Stimulated activated CD4-positive, alpha-beta T cell treated with anti-CD3 and anti-CD28 coated beads, Interleukin-2, amount 100 ng/mL, for 48 hours (primary cell): ENCODE data around the gene GPR132.
"Not testable (repeated sequence)": the region's sequence is repeated elsewhere in the genome, so short reads cannot be mapped to it uniquely, and the experiment has no call there.

ENCODE experiments used
- DNase-seq, 2 donors: peaks; one replicate each; pipeline ENCODE4 v3.0.0-alpha.2; 2020

GPR132 gene

GRCh38 chr14:105073720-105074600 is 8.7 kb upstream of the GPR132 start:
- DNase-seq = no peak

- DNase-seq = no peak
These were observed 7.9 kb upstream of the GPR132 start for GRCh38 chr14:105072892-105073719.

GRCh38 chr14:105072381-105072861 is 7.2 kb upstream of the GPR132 start:
- DNase-seq = no peak

GRCh38 chr14:105071942-105072341 is 6.7 kb upstream of the GPR132 start:
- DNase-seq = no peak

GRCh38 chr14:105071326-105071725 is 6.1 kb upstream of the GPR132 start:
- DNase-seq = no peak

- no peak for DNase-seq
These were observed 5.5 kb upstream of the GPR132 start for GRCh38 chr14:105070760-105071137.

GRCh38 chr14:105069871-105070759 is 4.9 kb upstream of the GPR132 start:
- no peak for DNase-seq

GRCh38 chr14:105069522-105069870 is 4.3 kb upstream of the GPR132 start:
- DNase-seq = no peak

- DNase-seq = no peak
These were observed 3.6 kb upstream of the GPR132 start for GRCh38 chr14:105068818-105069217.

GRCh38 chr14:105067969-105068301 is 2.7 kb upstream of the GPR132 start:
- DNase-seq = no peak

- DNase-seq = peak in 1 of 2 donors; percentile 60
These were observed 2.1 kb upstream of the GPR132 start for GRCh38 chr14:105067140-105067968.

- DNase-seq = no peak
These were observed 1.2 kb upstream of the GPR132 start for GRCh38 chr14:105066240-105067071.

- no peak for DNase-seq
These were observed 498 bp downstream of the GPR132 start for GRCh38 chr14:105064721-105065143.

GRCh38 chr14:105064001-105064400 is 1.2 kb downstream of the GPR132 start:
- DNase-seq = no peak

GRCh38 chr14:105063506-105063905 is 1.7 kb downstream of the GPR132 start:
- DNase-seq = not testable (repeated sequence)

GRCh38 chr14:105063056-105063455 is 2.2 kb downstream of the GPR132 start:
- DNase-seq = no peak

GRCh38 chr14:105062048-105062433 is 3.2 kb downstream of the GPR132 start:
- no peak for DNase-seq

- DNase-seq = no peak
These were observed 3.7 kb downstream of the GPR132 start for GRCh38 chr14:105061428-105062047.

GRCh38 chr14:105060751-105061427 is 4.3 kb downstream of the GPR132 start:
- no peak for DNase-seq
